ENCODE measurements around the gene SNX30.

SNX30 gene

DNA sequence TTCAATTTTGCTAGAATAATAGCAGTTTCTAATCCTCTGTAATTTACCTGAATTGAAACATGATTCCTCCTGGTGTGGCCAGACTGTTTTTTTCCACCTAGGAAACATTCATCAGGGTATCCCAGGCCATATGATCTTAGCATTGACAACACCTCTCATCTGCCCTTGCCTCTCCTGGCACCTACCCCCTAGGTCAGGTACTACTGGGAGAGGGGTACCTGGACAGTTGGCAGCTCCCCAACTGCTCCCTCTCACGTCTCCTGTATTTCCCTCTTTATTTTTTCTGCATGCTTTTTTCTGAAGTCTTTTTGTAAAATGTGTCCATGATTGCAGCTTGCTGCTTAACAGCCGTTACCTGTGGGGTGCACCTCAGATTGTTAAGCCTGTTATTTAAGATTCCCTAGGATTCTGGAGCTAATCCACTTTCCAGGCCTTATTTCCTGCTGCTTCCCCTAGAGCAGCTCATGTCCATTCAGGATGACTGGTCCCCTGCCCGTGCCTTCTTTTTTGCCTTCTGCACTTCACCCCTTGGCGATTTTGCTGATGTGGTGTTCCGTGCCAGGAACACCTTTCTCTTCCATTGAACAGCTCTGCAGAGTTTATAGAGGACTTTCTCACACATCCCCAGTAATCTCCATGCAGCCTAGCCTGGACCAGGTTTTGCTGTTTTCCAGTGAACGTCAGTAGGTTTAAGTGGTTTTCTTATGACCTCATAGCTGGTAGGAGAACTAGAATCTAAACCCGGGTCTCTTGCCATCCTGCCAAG lies 33.6 kb downstream of the SNX30 start:
- no peak overlapping the region for H3K27ac ChIP-seq
- TF ChIP-seq ZFX (IDR thresholded peaks at IDR 0.05; ENCODE audit: borderline replicate concordance), result no peak
- TF ChIP-seq CTCF (IDR thresholded peaks at IDR 0.05), result no peak

- TF ChIP-seq ZFX (IDR thresholded peaks at IDR 0.05; ENCODE audit: borderline replicate concordance) (no peak), CTCF (IDR thresholded peaks at IDR 0.05) (no peak)
Observed at GRCh38 chr9:112785986-112786385, 35.4 kb downstream of the SNX30 start.

DNA sequence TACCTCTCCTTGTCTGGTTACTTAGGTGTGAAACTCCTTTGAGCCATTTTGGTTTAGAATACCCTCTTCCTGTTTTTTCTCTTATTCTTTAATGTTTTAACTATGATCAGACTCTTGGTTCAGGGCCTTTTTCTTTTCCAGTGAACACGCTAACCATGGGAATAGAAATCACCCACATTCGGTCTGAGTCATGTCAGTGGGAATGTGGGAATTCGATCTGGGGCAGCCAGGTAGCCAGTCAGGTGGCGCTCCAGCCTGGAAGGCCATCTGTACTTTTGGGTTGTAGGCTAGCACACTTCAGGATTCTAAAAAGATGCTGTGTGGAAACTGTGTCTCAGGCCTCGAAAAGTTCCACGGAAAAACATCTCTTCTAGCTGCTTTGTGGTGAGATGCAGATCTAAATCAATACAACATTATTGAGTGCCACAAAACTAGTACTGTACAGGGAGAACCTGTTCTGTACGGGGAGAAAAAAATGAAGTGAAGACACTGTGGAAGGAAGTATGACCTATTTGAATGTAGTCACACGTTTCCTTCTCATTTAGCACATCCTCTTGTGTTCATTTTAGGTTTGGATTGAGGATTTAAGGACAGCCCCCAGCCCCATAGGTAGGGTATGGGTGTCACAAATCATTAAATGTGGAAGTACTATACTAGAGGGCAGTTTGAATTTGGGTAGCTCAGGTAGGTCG lies 36.4 kb downstream of the SNX30 start:
- no peak overlapping the region for H3K27ac ChIP-seq
- TF ChIP-seq CTCF (IDR thresholded peaks at IDR 0.05), result no peak
- TF ChIP-seq ZFX (IDR thresholded peaks at IDR 0.05; ENCODE audit: borderline replicate concordance), result no peak

More at GRCh38 chr9:112785986-112786385, 35.4 kb downstream of the SNX30 start:
- no peak overlapping the region for H3K27ac ChIP-seq

DNA sequence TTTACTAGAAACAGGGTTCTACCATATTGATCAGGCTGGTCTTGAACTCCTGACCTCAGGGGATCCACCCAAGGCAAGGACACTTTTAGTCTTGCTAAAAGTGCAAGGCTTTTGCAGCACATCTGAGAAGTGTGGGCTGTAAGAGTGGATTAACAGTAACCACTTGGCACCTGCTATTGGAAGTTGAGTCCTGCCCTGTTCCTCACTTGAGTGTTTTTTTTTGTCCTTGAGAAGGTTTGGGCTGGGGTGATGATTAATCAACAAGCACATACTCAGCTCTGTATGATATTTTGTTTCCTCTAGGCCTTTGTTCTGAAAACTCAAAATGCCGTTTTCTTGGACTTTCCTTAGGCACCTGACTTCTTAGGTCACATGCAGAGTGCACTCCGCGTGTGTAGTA lies 37.4 kb downstream of the SNX30 start:
- H3K27ac ChIP-seq, result no peak overlapping the region

DNA sequence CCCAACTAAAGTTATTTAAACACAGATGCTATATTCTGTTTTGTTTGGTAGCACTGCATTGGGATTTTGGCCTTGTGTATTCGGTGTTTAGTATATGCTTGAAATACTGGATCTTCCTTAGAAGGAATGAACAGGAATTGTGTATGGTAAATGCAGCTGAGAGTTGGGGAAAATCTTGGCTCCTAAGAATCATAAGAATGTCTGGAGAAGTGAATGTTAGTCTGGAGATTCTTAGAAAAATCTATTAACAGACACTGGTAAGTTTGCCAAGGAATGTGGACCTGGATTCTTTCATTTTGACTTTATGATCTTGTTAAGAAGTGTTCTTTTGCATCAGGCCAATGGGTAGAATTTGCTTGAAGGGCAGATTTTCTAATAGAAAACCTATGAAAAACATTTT lies 38.9 kb downstream of the SNX30 start:
- TF ChIP-seq CTCF (IDR thresholded peaks at IDR 0.05) (no peak), ZFX (IDR thresholded peaks at IDR 0.05; ENCODE audit: borderline replicate concordance) (no peak)
- no peak overlapping the region for H3K27ac ChIP-seq

More for the DNA sequence above, 37.4 kb downstream of the SNX30 start:
- no peak for TF ChIP-seq ZFX (IDR thresholded peaks at IDR 0.05; ENCODE audit: borderline replicate concordance)
- TF ChIP-seq CTCF (IDR thresholded peaks at IDR 0.05), result no peak

DNA sequence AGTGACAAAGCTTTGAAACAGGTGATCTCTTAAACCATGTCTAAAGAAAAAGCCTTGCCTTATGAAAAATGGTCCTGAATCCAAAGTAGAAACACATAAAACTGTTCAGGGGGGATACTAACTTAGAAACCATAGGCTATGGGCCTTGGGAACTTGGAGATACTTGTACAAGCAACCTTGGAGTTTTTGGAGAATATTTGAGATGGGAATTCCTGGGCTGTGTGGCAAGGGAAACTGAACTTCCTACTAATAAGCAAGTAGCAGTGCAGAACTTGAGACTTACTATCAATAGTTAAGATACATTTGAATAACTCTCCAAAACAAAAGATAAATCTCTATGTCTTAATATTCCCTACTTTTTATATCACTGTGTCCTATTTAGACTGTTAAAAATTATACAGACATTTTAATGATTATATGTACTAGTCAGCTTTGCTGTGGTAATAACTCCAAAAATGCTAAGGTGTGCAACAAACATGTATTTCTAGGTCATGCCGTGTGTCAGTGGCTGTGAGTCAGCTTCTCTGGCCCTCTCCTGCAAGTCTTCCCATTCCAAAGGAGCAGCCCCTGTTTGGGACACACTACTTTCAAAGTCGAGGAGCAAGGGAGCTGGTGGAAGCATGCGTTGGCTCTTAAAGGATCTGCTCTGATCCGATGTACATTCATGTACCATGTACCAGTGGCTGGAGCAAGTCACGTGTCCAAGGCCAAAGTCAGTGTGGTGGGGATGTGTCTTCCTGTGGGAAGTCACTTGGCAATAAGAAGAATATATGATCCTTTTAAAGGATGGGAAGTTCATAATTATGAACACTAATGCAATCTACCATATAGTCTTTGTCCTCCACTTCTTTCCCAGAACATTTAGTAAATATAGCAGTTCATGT lies 39.6 kb downstream of the SNX30 start:
- TF ChIP-seq ZFX (IDR thresholded peaks at IDR 0.05; ENCODE audit: borderline replicate concordance) (no peak), CTCF (IDR thresholded peaks at IDR 0.05) (no peak)

More for the DNA sequence above, 39.6 kb downstream of the SNX30 start:
- H3K27ac ChIP-seq, result no peak overlapping the region
